Transverse colon (tissue), 4 donors: ENCODE results near the gene KCNJ1.

Experiments
- CTCF ChIP-seq, 5 experiments: fragments of 200-600 bp in 3 of 5; fragments of 450-650 bp in 2 of 5; sonication (generic) in 3 of 5; IDR thresholded peaks; 1 replicate in 2 of 5; 2 replicates in 3 of 5; pipeline ENCODE4 v1.5.1; 2016 to 2017; ENCODE audit warnings: antibody characterized with exemption in 5 of 5, inconsistent platforms in 3 of 5, mild to moderate bottlenecking in 2 of 5, moderate library complexity in 1 of 5
- EP300 ChIP-seq: sonication (generic); formaldehyde crosslinking; IDR thresholded peaks from one replicate; pipeline ENCODE4 v1.6.1; 2017; ENCODE audit warnings: antibody characterized with exemption, low read depth
- POLR2A ChIP-seq: fragments of 450-650 bp; IDR thresholded peaks from one replicate; pipeline ENCODE4 v1.6.1; 2016; ENCODE audit warnings: antibody characterized with exemption, mild to moderate bottlenecking, moderate library complexity
- POLR2AphosphoS5 ChIP-seq, 3 donors: sonication (generic); formaldehyde crosslinking; IDR thresholded peaks; one replicate each; pipeline ENCODE4 v1.6.1; 2016; ENCODE audit warnings: antibody characterized with exemption in 3 of 3

- TF ChIP-seq CTCF (IDR thresholded peaks at IDR 0.05) (no peak), POLR2AphosphoS5 (IDR thresholded peaks at IDR 0.05) (no peak), POLR2A (no peak), EP300 (no peak)
Measured at GRCh38 chr11:128837627-128838026, 29.5 kb downstream of the KCNJ1 start.
